T-cell (primary cell): ENCODE measurements around the gene EXOC3. TPM values are rescaled to one million over a fixed set of nuclear protein-coding genes. Genes with fewer than 3 reads are reported as not detected.

ENCODE experiments used
- ATAC-seq, 4 experiments: fragments of 200-7000 bp in 3 of 4; fragments of 150-1000 bp in 1 of 4; cut with Tn5 transposase; replicated peaks in 1 of 4; 1 replicate in 3 of 4; 2 replicates in 1 of 4; pipeline ENCODE4 v1.10.0; 2021; ENCODE audit warnings: moderate library complexity in 3 of 4, mild to moderate bottlenecking in 2 of 4, moderate number of reproducible peaks in 1 of 4
- CTCF ChIA-PET, 2 donors: fragments of 300-600 bp; sonication (Branson Sonifier 250); formaldehyde crosslinking; loops; one replicate each; lab custom pipeline; 2022; ENCODE audit warnings: antibody characterized with exemption in 2 of 2; lab: Charles Lee
- POLR2A ChIA-PET, 2 donors: fragments of 300-600 bp; sonication (Branson Sonifier 250); formaldehyde crosslinking; loops; one replicate each; lab custom pipeline; 2022; ENCODE audit warnings: antibody characterized with exemption in 2 of 2; lab: Charles Lee
- DNase-seq, 35 experiments: peaks; one replicate each; pipeline versions ENCODE4 v3.0.0 to v3.0.0-alpha.2; 2013 to 2023
- H3K27ac ChIP-seq: one replicate; pipeline ENCODE4 v1.5.1; 2013; ENCODE audit warnings: low read length
- H3K27me3 ChIP-seq, 2 experiments: replicated peaks in 1 of 2; 1 replicate in 1 of 2; 2 replicates in 1 of 2; pipeline versions ENCODE4 v1.6.1 to v1.7.0; 2013; ENCODE audit warnings: low read length in 1 of 2, mixed read lengths in 1 of 2; ENCODE audit not compliant: control insufficient read depth in 2 of 2, insufficient read depth in 2 of 2; ENCODE audit errors: extremely low read depth in 1 of 2
- H3K36me3 ChIP-seq, 2 donors: 1 replicate in 1 of 2; 2 replicates in 1 of 2; pipeline versions ENCODE4 v1.6.1 to v1.7.0; 2013; ENCODE audit warnings: low read length in 1 of 2; ENCODE audit not compliant: control insufficient read depth in 2 of 2, insufficient read depth in 1 of 2; ENCODE audit errors: extremely low read depth in 1 of 2
- H3K4me1 ChIP-seq, 2 experiments: 1 replicate in 1 of 2; 2 replicates in 1 of 2; pipeline versions ENCODE4 v1.6.1 to v1.7.0; 2013; ENCODE audit warnings: low read length in 2 of 2, mixed read lengths in 1 of 2; ENCODE audit not compliant: insufficient read depth in 2 of 2, control insufficient read depth in 1 of 2; ENCODE audit errors: extremely low read depth in 1 of 2
- H3K4me3 ChIP-seq, 2 donors: 1 replicate in 1 of 2; 2 replicates in 1 of 2; pipeline versions ENCODE4 v1.5.1 to v1.7.0; 2013; ENCODE audit warnings: mild to moderate bottlenecking in 2 of 2, low read length in 1 of 2, moderate library complexity in 1 of 2; ENCODE audit not compliant: control insufficient read depth in 1 of 2; ENCODE audit errors: extremely low read depth in 1 of 2
- H3K9me3 ChIP-seq: 2 replicates; pipeline ENCODE4 v1.7.0; 2013
- H3K27ac Mint-ChIP-seq, 2 donors: one replicate each; pipeline ENCODE4 v1.8.0; 2020 to 2021; ENCODE audit warnings: mild to moderate bottlenecking in 2 of 2, mixed read lengths in 2 of 2
- H3K27me3 Mint-ChIP-seq, 2 donors: one replicate each; pipeline ENCODE4 v1.8.0; 2021 to 2022; ENCODE audit warnings: mixed read lengths in 2 of 2
- H3K36me3 Mint-ChIP-seq: one replicate; pipeline ENCODE4 v1.8.0; 2021; ENCODE audit warnings: mixed read lengths
- H3K4me1 Mint-ChIP-seq, 3 donors: one replicate each; pipeline ENCODE4 v1.8.0; 2020 to 2022; ENCODE audit warnings: mixed read lengths in 3 of 3, mild to moderate bottlenecking in 1 of 3
- H3K4me3 Mint-ChIP-seq, 3 donors: one replicate each; pipeline ENCODE4 v1.8.0; 2020 to 2022; ENCODE audit warnings: mild to moderate bottlenecking in 3 of 3, mixed read lengths in 3 of 3, moderate library complexity in 3 of 3
- H3K9me3 Mint-ChIP-seq, 3 donors: one replicate each; pipeline ENCODE4 v1.8.0; 2020 to 2022; ENCODE audit warnings: mixed read lengths in 3 of 3
- WGBS: methylation state at CpG from one replicate; pipeline ENCODE4 v1.1.5; 2013; ENCODE audit warnings: missing lambda C conversion rate; ENCODE audit not compliant: insufficient coverage; 5-methylcytosine and 5-hydroxymethylcytosine counted together
- total RNA-seq, 35 experiments: library from RNA in 6 of 35; stranded (reverse) in 6 of 35; fragments of 120-200 nt in 1 of 35; gene quantifications; one replicate each; pipeline versions ENCODE4 v1.2.1 to v1.2.4 and lab custom pipeline; 2013 to 2026

Gene EXOC3
- total RNA-seq, 5 donors from 2014 or later (not counting 1 experiment from before 2014, with no cell fraction given): 81.6 to 99.8 (median 84.2) TPM

DNA sequence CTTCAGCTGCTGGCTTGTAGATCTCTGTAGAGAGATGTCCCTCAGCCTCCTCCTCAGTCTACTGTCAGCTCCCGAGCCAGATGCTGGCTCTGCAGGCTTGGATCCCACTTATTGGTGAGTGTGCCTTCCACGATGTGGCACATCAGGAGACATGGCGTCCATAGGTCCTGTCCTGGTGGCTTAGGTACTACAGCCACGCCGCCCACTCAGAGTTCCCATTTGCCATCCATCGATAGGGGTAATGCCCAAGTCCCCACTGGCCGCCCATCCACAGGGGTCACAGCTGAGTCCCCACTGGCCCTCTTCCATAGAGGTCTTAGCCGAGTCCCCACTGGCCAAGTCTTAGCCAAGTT is 17.3 kb downstream of the EXOC3 start:
- H3K27ac Mint-ChIP-seq: peak overlapping the region in 1 of 2 donors; percentile 33
- H3K4me3 ChIP-seq: no peak overlapping the region
- no peaks in the 10 kb centered on the region for H3K27me3 ChIP-seq
- H3K4me3 Mint-ChIP-seq: no peak overlapping the region
- peaks cover 12 to 58% of the 10 kb centered on the region in 2 donors for H3K36me3 ChIP-seq
- peaks cover 56% of the 10 kb centered on the region for H3K36me3 Mint-ChIP-seq
- H3K4me1 Mint-ChIP-seq: peaks cover 25 to 33% (median 31%) of the 10 kb centered on the region in 3 donors
- H3K27me3 Mint-ChIP-seq: no peaks in the 10 kb centered on the region
- DNase-seq: no peak
- no peaks in the 10 kb centered on the region for H3K9me3 Mint-ChIP-seq
- H3K9me3 ChIP-seq: no peaks in the 10 kb centered on the region
- no peak for ATAC-seq
- ChIA-PET POLR2A (no interaction called here), CTCF (no interaction called here)
- peaks cover 8 to 15% of the 10 kb centered on the region in 2 experiments for H3K4me1 ChIP-seq
- 98% methylated on average over 8 of the region's 8 CpGs for WGBS
- H3K27ac ChIP-seq: no peak overlapping the region

DNA sequence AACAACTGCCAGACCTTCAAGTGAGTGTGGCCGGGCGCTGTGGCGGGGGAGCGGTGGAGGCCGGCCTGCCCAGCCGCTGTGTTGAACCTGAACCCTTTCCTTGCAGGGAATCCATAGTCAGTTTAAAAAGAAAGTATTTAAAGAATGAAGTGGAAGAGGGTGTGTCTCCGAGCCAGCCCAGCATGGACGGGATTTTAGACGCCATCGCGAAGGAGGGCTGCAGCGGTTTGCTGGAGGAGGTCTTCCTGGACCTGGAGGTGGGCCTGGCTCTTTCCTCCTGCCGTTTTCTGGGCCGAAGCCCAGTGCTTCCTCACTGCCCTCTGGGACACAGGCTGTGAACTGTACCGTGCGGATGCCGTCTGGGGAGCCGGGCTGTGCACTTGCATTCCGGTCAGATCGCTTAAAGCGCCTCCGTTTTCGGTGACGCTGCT is 19.1 kb downstream of the EXOC3 start:
- Histone ChIP-seq H3K4me3 (no peak overlapping the region), H3K36me3 (peaks cover 14 to 52% of the 10 kb centered on the region in 2 donors), H3K9me3 (no peaks in the 10 kb centered on the region), H3K27ac (no peak overlapping the region), H3K4me1 (peaks cover 8 to 18% of the 10 kb centered on the region in 2 experiments), H3K27me3 (no peaks in the 10 kb centered on the region)
- POLR2A ChIA-PET: no interaction called here
- Mint-ChIP-seq H3K27me3 (no peaks in the 10 kb centered on the region), H3K4me1 (peaks cover 16 to 37% (median 32%) of the 10 kb centered on the region in 3 donors), H3K27ac (no peak overlapping the region), H3K36me3 (peaks cover 52% of the 10 kb centered on the region), H3K9me3 (no peaks in the 10 kb centered on the region), H3K4me3 (no peak overlapping the region)
- WGBS: 100% methylated on average over 17 of the region's 24 CpGs
- ATAC-seq: no peak
- no peak for DNase-seq
- CTCF ChIA-PET: no interaction called here

DNA sequence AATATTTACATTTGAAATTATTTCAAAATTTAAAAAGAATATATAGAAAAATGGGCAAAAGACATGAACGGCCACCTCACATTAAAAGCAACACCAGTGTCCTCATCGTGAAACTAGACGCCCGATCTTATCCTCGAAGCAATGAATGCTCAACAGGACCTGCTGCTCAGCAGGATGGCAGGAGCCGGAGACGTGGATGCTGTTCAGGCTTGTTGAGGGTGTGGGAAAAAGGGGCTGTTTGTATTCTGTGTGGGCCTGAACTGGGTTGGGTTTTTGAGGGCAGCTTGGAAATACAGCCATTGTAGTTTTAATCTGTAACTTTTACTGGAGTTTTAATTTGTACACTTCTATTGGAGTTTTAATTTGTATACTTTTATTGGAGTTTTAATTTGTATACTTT is 20.3 kb downstream of the EXOC3 start:
- no peak overlapping the region for H3K4me3 Mint-ChIP-seq
- CTCF ChIA-PET: no interaction called here
- Histone ChIP-seq H3K27me3 (no peaks in the 10 kb centered on the region), H3K4me3 (no peak overlapping the region), H3K4me1 (peaks cover 8 to 18% of the 10 kb centered on the region in 2 experiments), H3K36me3 (peaks cover 8 to 41% of the 10 kb centered on the region in 2 donors), H3K27ac (peak overlapping the region; percentile 91), H3K9me3 (no peaks in the 10 kb centered on the region)
- ATAC-seq: no peak
- H3K27ac Mint-ChIP-seq: peak overlapping the region; percentile 49 to 56
- no peaks in the 10 kb centered on the region for H3K9me3 Mint-ChIP-seq
- POLR2A ChIA-PET: interaction anchor here in 1 of 2 donors (0.6 kb wide), 1 partner anchor 9 kb away, joined by 3 read pairs; no protein-coding TSS in a partner anchor
- H3K36me3 Mint-ChIP-seq: peaks cover 47% of the 10 kb centered on the region
- no peaks in the 10 kb centered on the region for H3K27me3 Mint-ChIP-seq
- no peak for DNase-seq
- WGBS: 90% methylated on average over 2 of the region's 7 CpGs
- peaks cover 16 to 35% (median 29%) of the 10 kb centered on the region in 3 donors for H3K4me1 Mint-ChIP-seq

DNA sequence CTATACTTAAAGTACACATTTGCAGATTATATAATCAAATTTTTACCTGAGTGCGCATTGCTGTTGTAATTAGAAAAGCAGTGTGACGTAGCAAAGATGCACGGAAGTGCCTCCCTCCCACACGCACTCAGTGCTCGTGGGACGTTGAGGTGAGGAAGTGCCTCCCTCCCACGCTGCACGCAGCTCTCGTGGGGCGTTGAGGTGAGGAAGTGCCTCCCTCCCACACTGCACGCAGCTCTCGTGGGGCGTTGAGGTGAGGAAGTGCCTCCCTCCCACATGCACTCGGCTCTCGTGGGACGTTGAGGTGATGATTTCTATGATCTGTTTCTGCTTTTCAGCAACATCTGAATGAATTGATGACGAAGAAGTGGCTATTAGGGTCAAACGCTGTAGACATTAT is 21.0 kb downstream of the EXOC3 start:
- Mint-ChIP-seq H3K9me3 (no peaks in the 10 kb centered on the region), H3K4me1 (peaks cover 16 to 28% (median 23%) of the 10 kb centered on the region in 3 donors), H3K27me3 (no peaks in the 10 kb centered on the region), H3K27ac (peak overlapping the region; percentile 89 to 90), H3K4me3 (peak overlapping the region in 2 of 3 donors; percentile 13 to 64), H3K36me3 (peaks cover 41% of the 10 kb centered on the region)
- DNase-seq (peak; percentile 48 to 93 (median 84)), ATAC-seq (peak; percentile 97 to 98 (median 98))
- Histone ChIP-seq H3K27me3 (no peaks in the 10 kb centered on the region), H3K4me3 (no peak overlapping the region), H3K36me3 (peaks cover 8 to 35% of the 10 kb centered on the region in 2 donors), H3K27ac (peak overlapping the region; percentile 91), H3K4me1 (peaks cover 8 to 18% of the 10 kb centered on the region in 2 experiments), H3K9me3 (no peaks in the 10 kb centered on the region)
- 33% methylated on average over 2 of the region's 18 CpGs for WGBS
- CTCF ChIA-PET: no interaction called here
- POLR2A ChIA-PET: interaction anchor here in 1 of 2 donors (0.6 kb wide), 1 partner anchor 8 kb away, joined by 3 read pairs; no protein-coding TSS in a partner anchor

DNA sequence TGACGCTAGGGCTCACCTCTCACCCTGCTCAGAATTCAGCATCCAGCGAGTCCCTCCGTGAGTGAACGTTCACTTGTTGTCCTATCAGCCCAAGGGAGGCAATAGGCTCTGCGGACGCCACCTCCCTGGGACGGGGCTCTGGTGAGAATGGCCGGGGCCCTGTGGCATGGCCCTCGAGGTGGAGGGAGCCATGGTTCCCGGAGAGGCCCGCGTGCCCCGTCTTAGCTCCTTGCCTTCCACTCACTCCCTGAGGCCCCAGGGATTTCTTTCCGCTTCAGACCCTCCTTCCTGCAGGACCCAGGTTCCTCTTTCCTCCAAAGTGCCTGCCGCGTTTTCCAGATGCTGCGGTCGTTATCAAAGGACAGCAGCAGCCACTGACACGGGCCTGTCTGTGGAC is 21.5 kb downstream of the EXOC3 start:
- peak in 3 of 4 experiments; percentile 3 to 27 (median 5) for ATAC-seq
- H3K9me3 Mint-ChIP-seq: no peaks in the 10 kb centered on the region

DNA sequence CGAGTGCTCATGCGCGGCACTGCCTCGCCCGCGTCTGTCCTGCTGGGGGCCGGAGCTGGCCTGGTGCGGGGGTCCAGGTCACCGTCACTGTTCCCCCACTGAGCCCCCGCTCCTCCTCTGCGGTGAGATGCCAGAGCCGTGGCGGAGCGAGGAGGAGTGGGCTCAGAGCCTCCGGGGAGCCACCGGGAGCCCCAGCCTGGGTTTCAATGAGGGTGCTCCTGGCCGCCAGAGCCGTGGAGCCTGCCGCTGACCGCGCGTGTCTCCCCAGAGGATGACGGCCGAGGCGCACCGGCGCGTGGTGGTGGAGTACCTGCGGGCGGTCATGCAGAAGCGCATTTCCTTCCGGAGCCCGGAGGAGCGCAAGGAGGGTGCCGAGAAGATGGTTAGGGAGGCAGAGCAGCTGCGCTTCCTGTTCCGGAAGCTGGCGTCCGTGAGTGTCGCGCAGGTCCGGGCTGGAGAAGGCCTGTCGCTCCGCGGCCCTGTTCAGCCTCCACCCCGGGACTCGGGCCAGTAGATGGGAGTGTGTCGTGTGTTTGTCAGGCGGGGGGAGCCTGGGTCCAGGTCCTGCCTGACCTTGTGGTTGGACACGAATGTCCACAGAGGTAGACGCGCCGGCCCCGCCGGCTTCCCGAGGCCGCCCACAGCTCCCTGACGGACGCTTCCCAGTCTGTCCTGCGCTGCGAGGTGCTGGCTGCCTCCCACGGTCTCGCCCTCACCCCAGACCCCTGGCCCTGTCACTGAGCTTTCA is 22.0 kb downstream of the EXOC3 start:
- ChIA-PET CTCF (no interaction called here), POLR2A (interaction anchor here in 1 of 2 donors (0.6 kb wide), 1 partner anchor 9 kb away, joined by 6 read pairs; no protein-coding TSS in a partner anchor)
- Mint-ChIP-seq H3K27ac (no peak overlapping the region), H3K4me3 (peak overlapping the region in 1 of 3 donors; percentile 64), H3K36me3 (peaks cover 31% of the 10 kb centered on the region), H3K4me1 (peaks cover 18 to 22% (median 22%) of the 10 kb centered on the region in 3 donors), H3K9me3 (no peaks in the 10 kb centered on the region), H3K27me3 (no peaks in the 10 kb centered on the region)
- Histone ChIP-seq H3K9me3 (no peaks in the 10 kb centered on the region), H3K27ac (peak overlapping the region; percentile 91), H3K4me1 (peaks cover 8 to 18% of the 10 kb centered on the region in 2 experiments), H3K27me3 (no peaks in the 10 kb centered on the region), H3K36me3 (peaks cover 8 to 25% of the 10 kb centered on the region in 2 donors), H3K4me3 (no peak overlapping the region)
- no peak for ATAC-seq
- DNase-seq: no peak
- 99% methylated on average over 40 of the region's 63 CpGs for WGBS

More for the DNA sequence above, 21.5 kb downstream of the EXOC3 start:
- Mint-ChIP-seq H3K4me3 (peak overlapping the region in 2 of 3 donors; percentile 13 to 64), H3K4me1 (peaks cover 16 to 23% (median 20%) of the 10 kb centered on the region in 3 donors), H3K27ac (peak overlapping the region; percentile 89 to 90), H3K36me3 (peaks cover 37% of the 10 kb centered on the region), H3K27me3 (no peaks in the 10 kb centered on the region)
- ChIA-PET CTCF (no interaction called here), POLR2A (no interaction called here)
- no peak for DNase-seq
- Histone ChIP-seq H3K27ac (peak overlapping the region; percentile 91), H3K36me3 (peaks cover 8 to 30% of the 10 kb centered on the region in 2 donors), H3K9me3 (no peaks in the 10 kb centered on the region), H3K27me3 (no peaks in the 10 kb centered on the region), H3K4me1 (peaks cover 8 to 18% of the 10 kb centered on the region in 2 experiments), H3K4me3 (no peak overlapping the region)
- 97% methylated on average over 13 of the region's 19 CpGs for WGBS
